Measurements from ENCODE around the gene PRKAG1. TPM values are rescaled to one million over a fixed set of nuclear protein-coding genes. Genes with fewer than 3 reads are reported as not detected.
A peak's percentile ranks its signal among the peaks of the same experiment; 100 is the strongest.

Gene PRKAG1
- total RNA-seq, 1 donor from 2014 or later: 47.1 TPM

- FAIRE-seq (no peak), DNase-seq (ENCODE audit: low read depth) (no peak)
- no peaks in the 10 kb centered on the region for H3K36me3 Mint-ChIP-seq (ENCODE audit: low read depth, unreplicated experiment)
- Histone ChIP-seq H3K9ac (ENCODE audit: low read length) (no peak overlapping the region), H4K20me1 (ENCODE audit: insufficient read depth, low read length) (peaks cover 24% of the 10 kb centered on the region), H3K4me1 (ENCODE audit: insufficient read depth, low read length) (peaks cover 5% of the 10 kb centered on the region), H3K27me3 (ENCODE audit: insufficient read depth, low read length) (peaks cover 83% of the 10 kb centered on the region), H3K4me3 (ENCODE audit: insufficient read depth, low read depth, low read length) (no peak overlapping the region), H2AFZ (ENCODE audit: low read depth, low read length) (no peak overlapping the region), H3K9me3 (ENCODE audit: insufficient read depth, low read depth, low read length) (peaks cover 9% of the 10 kb centered on the region), H3K79me2 (ENCODE audit: insufficient read depth, low read length) (no peaks in the 10 kb centered on the region), H3K27ac (ENCODE audit: low read depth, low read length) (no peak overlapping the region), H3K4me2 (ENCODE audit: low read length) (no peak overlapping the region), H3K36me3 (ENCODE audit: insufficient read depth, low read length) (no peaks in the 10 kb centered on the region)
- H3K4me1 Mint-ChIP-seq (ENCODE audit: low read depth, unreplicated experiment): peaks cover 3% of the 10 kb centered on the region
- TF ChIP-seq EZH2 (IDR thresholded peaks at IDR 0.05; ENCODE audit: insufficient read depth, low read length) (no peak), CTCF (IDR thresholded peaks at IDR 0.05; ENCODE audit: insufficient read depth, low read depth, low read length) (no peak)
- peaks cover 83% of the 10 kb centered on the region for H3K27me3 Mint-ChIP-seq (ENCODE audit: low read depth, unreplicated experiment)
- no peak overlapping the region for H3K27ac Mint-ChIP-seq (ENCODE audit: unreplicated experiment)
- H3K9me3 Mint-ChIP-seq (ENCODE audit: unreplicated experiment): peaks cover 8% of the 10 kb centered on the region
- no peak overlapping the region for H3K4me3 Mint-ChIP-seq (ENCODE audit: unreplicated experiment)
These were observed 33.1 kb downstream of the PRKAG1 start for GRCh38 chr12:48985475-48985897.

- Mint-ChIP-seq H3K4me1 (ENCODE audit: low read depth, unreplicated experiment) (peaks cover 2% of the 10 kb centered on the region), H3K4me3 (ENCODE audit: unreplicated experiment) (no peak overlapping the region), H3K27ac (ENCODE audit: unreplicated experiment) (peak overlapping the region; percentile 62), H3K9me3 (ENCODE audit: unreplicated experiment) (peaks cover 10% of the 10 kb centered on the region), H3K36me3 (ENCODE audit: low read depth, unreplicated experiment) (no peaks in the 10 kb centered on the region), H3K27me3 (ENCODE audit: low read depth, unreplicated experiment) (peaks cover 79% of the 10 kb centered on the region)
- DNase-seq (ENCODE audit: low read depth) (no peak), FAIRE-seq (no peak)
- Histone ChIP-seq H3K79me2 (ENCODE audit: insufficient read depth, low read length) (no peaks in the 10 kb centered on the region), H2AFZ (ENCODE audit: low read depth, low read length) (no peak overlapping the region), H4K20me1 (ENCODE audit: insufficient read depth, low read length) (peaks cover 38% of the 10 kb centered on the region), H3K4me2 (ENCODE audit: low read length) (no peak overlapping the region), H3K9ac (ENCODE audit: low read length) (no peak overlapping the region), H3K27ac (ENCODE audit: low read depth, low read length) (no peak overlapping the region), H3K27me3 (ENCODE audit: insufficient read depth, low read length) (peaks cover 93% of the 10 kb centered on the region), H3K4me1 (ENCODE audit: insufficient read depth, low read length) (peaks cover 27% of the 10 kb centered on the region), H3K4me3 (ENCODE audit: insufficient read depth, low read depth, low read length) (no peak overlapping the region), H3K9me3 (ENCODE audit: insufficient read depth, low read depth, low read length) (peaks cover 7% of the 10 kb centered on the region), H3K36me3 (ENCODE audit: insufficient read depth, low read length) (no peaks in the 10 kb centered on the region)
- TF ChIP-seq EZH2 (IDR thresholded peaks at IDR 0.05; ENCODE audit: insufficient read depth, low read length) (no peak), CTCF (IDR thresholded peaks at IDR 0.05; ENCODE audit: insufficient read depth, low read depth, low read length) (no peak)
These were observed 36.0 kb downstream of the PRKAG1 start for GRCh38 chr12:48982397-48983080.

GRCh38 chr12:48981757-48982157 is 36.8 kb downstream of the PRKAG1 start:
- H3K4me1 Mint-ChIP-seq (ENCODE audit: low read depth, unreplicated experiment): peaks cover 2% of the 10 kb centered on the region
- no peak overlapping the region for H3K27ac ChIP-seq (ENCODE audit: low read depth, low read length)
- no peak overlapping the region for H2AFZ ChIP-seq (ENCODE audit: low read depth, low read length)
- H3K79me2 ChIP-seq (ENCODE audit: insufficient read depth, low read length): no peaks in the 10 kb centered on the region
- peaks cover 7% of the 10 kb centered on the region for H3K9me3 ChIP-seq (ENCODE audit: insufficient read depth, low read depth, low read length)
- no peak overlapping the region for H3K4me3 Mint-ChIP-seq (ENCODE audit: unreplicated experiment)
- TF ChIP-seq CTCF (IDR thresholded peaks at IDR 0.05; ENCODE audit: insufficient read depth, low read depth, low read length) (no peak), EZH2 (IDR thresholded peaks at IDR 0.05; ENCODE audit: insufficient read depth, low read length) (peak; percentile 23)
- peaks cover 14% of the 10 kb centered on the region for H3K9me3 Mint-ChIP-seq (ENCODE audit: unreplicated experiment)
- peak overlapping the region; percentile 36 for H3K27ac Mint-ChIP-seq (ENCODE audit: unreplicated experiment)
- peaks cover 80% of the 10 kb centered on the region for H3K27me3 Mint-ChIP-seq (ENCODE audit: low read depth, unreplicated experiment)
- no peak overlapping the region for H3K9ac ChIP-seq (ENCODE audit: low read length)
- no peaks in the 10 kb centered on the region for H3K36me3 ChIP-seq (ENCODE audit: insufficient read depth, low read length)
- H3K4me2 ChIP-seq (ENCODE audit: low read length): peak overlapping the region; percentile 50
- FAIRE-seq: no peak
- peaks cover 35% of the 10 kb centered on the region for H3K4me1 ChIP-seq (ENCODE audit: insufficient read depth, low read length)
- peaks cover 92% of the 10 kb centered on the region for H3K27me3 ChIP-seq (ENCODE audit: insufficient read depth, low read length)
- no peaks in the 10 kb centered on the region for H3K36me3 Mint-ChIP-seq (ENCODE audit: low read depth, unreplicated experiment)
- no peak for DNase-seq (ENCODE audit: low read depth)
- no peak overlapping the region for H3K4me3 ChIP-seq (ENCODE audit: insufficient read depth, low read depth, low read length)
- H4K20me1 ChIP-seq (ENCODE audit: insufficient read depth, low read length): peaks cover 39% of the 10 kb centered on the region

Data from astrocyte (in vitro differentiated cells and primary cell).